ENCODE results near the gene TNNI2.

Gene TNNI2

DNA sequence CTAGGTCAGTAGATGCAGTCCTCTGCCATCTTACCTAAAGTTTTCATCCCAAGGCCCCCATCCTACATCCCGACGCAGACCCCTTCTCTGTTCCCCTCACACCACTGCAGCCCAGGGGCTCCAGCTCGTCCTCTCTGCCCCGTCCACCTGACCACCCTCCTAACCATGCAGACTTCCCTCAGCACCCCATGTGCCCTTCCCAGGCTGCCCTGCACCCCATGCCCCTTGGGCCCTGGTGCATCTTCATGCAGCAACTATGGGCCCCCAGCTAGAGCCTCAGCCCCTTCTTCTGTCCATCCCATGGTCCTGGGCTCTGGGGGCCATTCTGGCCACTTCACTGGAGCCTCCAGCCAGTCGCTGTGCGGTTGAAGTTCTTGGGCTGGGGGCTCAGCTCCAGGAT lies 50.0 kb downstream of the TNNI2 start:
- no peak for DNase-seq (ENCODE audit: low read depth)

DNA sequence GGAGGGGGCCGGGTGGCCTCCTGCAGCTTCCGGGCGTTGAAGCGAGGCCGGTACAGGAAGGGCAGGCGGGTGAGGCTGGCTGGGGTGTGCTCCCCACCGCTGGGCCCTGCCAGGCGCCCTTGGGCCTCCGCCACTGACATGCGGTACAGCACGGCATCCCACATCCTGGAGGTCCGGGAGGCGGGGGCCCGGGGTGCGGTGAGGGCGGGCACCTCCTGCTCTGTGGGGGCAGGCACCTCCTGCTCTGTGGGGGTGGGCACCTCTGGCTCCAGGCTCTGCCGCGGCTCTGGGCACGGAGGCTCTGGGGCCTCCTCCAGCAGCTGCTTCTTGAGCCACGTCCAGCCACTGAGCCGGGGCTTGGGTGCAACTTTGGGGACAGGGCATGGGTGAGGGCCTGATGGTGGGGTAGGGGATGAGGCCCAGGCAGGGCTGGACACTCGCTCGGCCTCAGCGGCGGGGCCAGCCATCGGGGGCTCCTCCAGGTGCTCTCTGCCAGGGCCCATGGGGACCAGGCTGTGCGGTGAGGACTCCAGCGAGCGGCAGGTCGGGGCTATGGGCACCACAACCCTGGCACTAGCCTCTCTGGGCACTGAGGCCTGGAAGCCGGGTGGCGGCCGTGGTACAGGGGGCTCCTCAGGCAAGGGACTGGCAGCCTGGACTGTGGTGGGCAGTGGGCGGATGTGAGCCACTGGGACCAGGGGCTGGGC lies 50.6 kb downstream of the TNNI2 start:
- DNase-seq (ENCODE audit: low read depth): peak; percentile 64

DNA sequence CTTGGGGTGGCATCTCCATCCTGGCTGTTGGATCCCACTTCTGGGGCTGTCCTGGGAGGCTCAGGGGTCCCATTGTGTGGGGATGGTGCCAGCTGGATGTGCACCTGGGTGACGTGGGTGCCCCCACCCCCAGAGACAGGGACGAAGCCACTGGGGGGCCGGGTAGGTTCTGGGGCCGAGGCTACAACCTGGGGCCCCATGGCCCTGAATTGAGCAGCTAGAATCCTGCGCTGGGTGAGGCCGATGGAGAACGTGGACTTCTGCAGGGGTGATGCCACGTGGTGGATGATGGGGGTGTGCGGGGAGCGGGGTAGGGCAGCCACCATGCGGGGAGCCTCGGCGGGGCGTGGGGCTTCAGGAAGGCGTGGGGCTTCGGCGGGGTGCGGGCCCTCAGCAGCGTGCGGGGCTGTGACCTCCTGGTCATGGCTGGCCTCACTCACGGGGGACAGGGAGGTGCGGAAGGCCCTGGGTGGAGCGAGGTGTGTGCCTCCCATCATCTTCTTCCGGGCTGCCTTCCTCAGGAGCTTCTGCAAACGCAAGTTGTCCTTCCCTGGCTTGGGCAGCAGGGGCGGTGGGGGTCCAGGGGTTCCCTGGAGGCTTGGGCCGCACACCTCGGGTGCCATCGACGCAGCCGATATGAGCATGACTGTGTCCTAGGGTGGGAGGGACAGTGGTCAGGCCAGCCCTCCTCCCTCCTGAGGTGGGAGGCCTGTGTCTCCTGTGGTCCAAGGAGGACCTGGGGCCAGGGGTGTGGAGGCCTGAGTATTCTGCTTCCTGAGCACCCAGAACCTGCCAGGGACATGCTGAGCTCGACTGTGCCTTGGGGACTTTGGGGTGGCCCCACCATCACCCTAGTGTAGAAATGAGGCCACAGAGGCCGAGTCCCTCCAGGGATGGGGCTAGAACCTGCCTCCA lies 51.4 kb downstream of the TNNI2 start:
- no peak for DNase-seq (ENCODE audit: low read depth)
